WI38 (cell line): ENCODE results near the gene MOSPD3.

ENCODE experiments used
- H3K4me3 ChIP-seq: 2 replicates; pipeline ENCODE4 v1.5.1; 2011; ENCODE audit warnings: low read depth, mild to moderate bottlenecking, control low read depth, low read length
- CTCF ChIP-seq: IDR thresholded peaks from 2 replicates; pipeline ENCODE4 v1.5.1; 2012; ENCODE audit warnings: low read depth, mild to moderate bottlenecking, control low read depth, low read length

Gene MOSPD3

GRCh38 chr7:100577103-100577502, 35.2 kb upstream of the MOSPD3 start:
- no peak overlapping the region for H3K4me3 ChIP-seq
- no peak for TF ChIP-seq CTCF

- H3K4me3 ChIP-seq: no peak overlapping the region
- TF ChIP-seq CTCF: no peak
Observed at GRCh38 chr7:100577507-100577906, 34.8 kb upstream of the MOSPD3 start.

GRCh38 chr7:100578246-100579183, 33.8 kb upstream of the MOSPD3 start:
- no peak for TF ChIP-seq CTCF
- H3K4me3 ChIP-seq: no peak overlapping the region

- no peak overlapping the region for H3K4me3 ChIP-seq
- no peak for TF ChIP-seq CTCF
Observed at GRCh38 chr7:100580466-100581283, 31.7 kb upstream of the MOSPD3 start.

- no peak for TF ChIP-seq CTCF
- H3K4me3 ChIP-seq: no peak overlapping the region
Observed at GRCh38 chr7:100582041-100582579, 30.2 kb upstream of the MOSPD3 start.

- TF ChIP-seq CTCF: no peak
- H3K4me3 ChIP-seq: peak overlapping the region; percentile 66
Observed at GRCh38 chr7:100582650-100583049, 29.7 kb upstream of the MOSPD3 start.
